ENCODE results near the gene ORM1.
"Not testable (repeated sequence)": the region's sequence is repeated elsewhere in the genome, so short reads cannot be mapped to it uniquely, and the experiment has no call there.

ORM1 gene

DNA sequence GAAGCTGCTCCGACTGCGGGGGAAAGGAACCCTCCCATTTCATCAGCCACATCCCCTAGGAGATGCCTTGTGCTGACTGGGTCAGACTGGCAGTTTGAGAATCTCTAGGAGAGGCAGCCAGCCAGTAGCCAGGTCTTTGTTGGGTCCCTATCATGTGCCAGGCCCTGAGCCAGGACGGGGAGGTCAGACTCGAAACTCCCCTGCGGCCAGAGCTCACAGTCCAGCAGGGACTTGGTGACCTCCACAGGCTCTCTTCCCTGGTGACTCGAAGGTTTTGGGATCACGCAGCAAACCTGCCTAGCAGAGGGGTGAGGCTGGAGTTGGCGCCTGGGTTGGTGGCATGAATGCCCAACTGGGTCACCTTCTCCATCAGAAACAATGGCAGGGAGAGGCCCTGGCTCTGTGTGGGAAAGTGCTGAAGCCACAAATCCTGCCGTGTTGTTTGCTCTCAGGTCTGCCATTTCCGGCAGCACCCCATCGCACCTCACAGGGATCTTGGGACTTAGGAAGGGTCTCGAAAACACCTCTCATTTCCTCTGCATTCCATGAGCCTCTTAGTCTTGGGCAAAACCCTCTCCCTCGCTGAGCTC lies 14.4 kb upstream of the ORM1 start:
- no peak for DNase-seq

DNA sequence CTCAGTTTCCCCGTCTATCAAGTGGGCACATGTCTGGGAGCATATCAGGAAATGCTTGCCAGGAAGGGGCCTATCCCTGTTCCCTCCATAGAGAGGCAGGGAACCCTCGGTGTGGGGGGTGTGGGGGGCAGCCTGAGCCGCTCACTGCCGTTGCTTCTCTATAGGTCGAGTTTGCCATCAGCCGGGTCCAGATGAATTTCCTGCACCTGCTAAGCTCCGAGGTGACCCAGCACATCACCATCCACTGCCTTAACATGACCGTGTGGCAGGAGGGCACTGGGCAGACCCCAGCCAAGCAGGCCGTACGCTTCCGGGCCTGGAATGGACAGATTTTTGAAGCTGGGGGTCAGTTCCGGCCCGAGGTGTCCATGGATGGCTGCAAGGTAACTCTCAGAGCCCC lies 13.8 kb upstream of the ORM1 start:
- DNase-seq: no peak

DNA sequence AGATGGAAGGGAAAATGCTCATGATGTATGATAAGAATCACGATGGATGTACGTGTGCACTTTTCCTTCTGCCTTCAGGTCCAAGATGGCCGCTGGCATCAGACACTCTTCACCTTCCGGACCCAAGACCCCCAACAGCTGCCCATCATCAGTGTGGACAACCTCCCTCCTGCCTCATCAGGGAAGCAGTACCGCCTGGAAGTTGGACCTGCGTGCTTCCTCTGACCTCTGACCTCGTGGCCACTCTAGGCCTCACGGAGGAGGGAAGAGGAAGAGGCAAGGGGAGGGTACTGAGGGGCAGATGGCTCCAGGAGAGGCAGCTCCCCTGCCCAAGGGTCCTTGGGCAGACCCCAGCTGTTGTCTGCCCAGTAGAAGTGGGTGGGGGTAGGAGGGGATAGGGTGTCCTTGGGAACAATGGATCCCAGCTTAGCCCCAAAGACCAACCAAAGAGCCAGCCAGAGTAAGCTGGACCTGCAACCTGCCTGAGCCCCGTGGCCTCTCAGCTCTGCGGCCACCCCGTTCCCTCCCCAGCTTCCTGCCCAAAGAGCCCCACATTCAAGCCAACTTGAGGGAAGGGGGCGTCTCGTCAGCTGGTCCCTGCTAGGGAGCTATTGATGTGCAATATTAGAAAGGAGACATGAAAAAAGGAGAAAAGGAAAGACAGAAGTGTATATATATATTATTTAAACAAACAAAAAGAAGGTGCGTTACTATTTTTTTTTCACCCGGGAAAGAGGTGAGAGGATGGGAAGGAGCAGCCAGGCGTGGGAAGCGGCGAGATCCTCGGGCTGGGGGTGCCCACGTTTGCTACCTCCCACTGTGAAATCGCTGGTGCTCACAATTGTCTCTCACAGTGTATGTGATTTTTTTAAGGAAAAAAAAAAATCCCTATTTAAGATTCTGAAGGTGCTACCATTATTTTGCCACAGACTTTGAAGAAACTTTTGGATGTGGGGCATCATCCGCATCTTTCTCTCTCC lies 12.1 kb upstream of the ORM1 start:
- no peak for DNase-seq

DNA sequence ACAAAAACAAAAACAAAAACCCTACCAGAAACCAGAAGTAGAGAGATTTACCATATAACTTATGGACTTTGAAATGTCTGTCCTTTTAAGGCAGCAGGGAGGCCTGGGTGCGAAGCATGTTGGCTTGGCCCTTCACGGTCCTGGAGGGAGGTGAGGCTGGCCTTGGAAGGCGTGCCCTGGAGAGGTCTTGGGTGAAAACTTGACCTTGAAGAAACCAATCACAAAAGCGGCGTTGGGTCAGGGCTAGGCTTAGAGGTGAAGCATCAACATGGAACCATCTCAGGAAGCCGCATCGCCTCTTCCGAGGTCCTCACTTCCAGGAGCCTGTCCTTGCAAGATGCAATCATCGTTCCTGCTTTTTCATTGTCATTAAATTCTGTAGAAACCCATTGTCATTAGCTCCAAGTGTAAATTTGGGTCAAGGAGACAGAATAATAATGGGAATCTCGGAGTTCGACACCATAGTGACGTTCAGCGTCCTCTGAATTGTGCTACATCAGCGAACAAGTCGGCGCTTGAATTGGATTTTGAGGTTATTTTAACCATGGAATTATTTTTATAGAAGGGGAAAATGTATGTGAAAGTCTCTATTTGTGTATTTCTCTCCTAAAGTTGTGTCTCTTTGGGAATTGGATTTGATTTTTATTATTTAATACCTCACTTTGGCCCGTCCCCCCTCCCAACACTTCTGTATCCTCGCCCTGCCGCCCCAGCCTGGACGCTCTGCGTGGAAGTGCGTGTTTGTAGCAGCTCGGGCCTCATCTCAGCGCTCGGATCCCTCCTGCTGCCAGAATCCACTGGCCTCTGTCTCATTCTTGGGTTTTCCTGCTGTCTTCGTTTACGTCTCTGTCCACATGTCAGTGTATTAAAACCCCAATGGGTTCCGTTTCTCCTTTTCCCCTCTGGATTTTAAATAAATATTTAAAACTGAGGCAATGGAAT lies 11.1 kb upstream of the ORM1 start:
- no peak for DNase-seq

DNA sequence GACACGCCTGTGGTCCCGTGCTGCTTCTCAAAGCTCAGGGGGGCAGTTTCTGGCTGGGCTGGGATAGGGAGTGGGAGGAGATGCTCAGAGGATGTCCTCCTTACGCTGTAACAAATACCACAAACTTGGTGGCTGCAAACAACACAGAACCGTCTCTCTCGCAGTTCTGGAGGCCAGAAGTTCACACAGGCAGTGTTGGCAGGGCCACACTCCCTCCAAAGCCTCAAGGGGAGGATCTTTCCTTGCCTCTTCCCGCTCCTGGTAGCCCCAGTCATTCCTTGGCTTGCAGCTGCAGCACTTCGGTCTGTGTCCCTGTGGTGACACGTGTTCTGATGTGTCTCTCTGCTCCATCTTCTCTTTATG lies 10.4 kb upstream of the ORM1 start:
- no peak for DNase-seq

DNA sequence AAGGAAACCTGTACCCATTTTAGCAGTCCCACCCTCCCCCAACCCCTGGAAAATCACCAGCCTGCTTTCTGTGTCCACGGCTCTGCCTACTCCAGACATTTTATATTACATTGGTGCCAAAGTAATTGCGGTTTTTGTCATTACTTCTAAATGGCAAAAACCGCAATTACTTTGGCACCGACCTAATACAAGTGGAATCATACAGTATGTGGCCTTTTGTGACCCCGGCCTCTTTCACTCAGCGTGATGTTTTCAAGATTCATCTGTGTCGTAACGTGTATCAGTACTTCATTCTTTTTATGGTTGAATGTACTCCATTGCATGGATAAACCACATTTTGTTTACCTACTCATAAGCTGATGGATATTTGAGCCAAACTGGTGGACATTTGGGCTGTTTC lies 9.7 kb upstream of the ORM1 start:
- no peak for DNase-seq

DNA sequence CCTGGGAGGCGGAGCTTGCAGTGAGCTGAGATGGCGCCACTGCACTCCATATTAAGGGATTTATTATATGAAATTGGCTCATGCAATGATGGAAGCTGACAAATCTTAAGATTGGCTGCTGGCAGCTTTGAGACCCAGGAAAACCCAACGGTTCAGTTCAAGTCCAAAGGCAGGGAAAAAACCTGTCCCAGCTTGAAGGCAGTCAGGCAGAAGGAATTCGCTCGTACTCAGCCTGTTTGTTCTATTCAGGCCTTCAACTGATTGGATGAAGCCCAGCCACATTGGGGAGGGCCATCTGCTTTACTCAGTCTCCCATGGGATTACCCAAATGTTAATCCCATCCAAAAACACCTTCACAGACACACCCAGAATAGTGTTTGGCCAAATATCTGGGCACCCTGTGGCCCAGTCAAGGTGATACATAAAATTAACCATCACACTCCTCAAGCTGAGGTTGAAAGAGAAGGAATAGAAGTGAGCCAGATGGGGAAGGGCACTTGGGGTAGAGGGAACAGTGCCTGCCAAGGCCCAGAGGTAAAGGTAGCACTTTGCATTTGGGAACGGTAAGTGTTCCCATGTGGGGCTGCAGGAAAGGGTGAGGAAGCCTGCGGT lies 8.5 kb upstream of the ORM1 start:
- no peak for DNase-seq

DNA sequence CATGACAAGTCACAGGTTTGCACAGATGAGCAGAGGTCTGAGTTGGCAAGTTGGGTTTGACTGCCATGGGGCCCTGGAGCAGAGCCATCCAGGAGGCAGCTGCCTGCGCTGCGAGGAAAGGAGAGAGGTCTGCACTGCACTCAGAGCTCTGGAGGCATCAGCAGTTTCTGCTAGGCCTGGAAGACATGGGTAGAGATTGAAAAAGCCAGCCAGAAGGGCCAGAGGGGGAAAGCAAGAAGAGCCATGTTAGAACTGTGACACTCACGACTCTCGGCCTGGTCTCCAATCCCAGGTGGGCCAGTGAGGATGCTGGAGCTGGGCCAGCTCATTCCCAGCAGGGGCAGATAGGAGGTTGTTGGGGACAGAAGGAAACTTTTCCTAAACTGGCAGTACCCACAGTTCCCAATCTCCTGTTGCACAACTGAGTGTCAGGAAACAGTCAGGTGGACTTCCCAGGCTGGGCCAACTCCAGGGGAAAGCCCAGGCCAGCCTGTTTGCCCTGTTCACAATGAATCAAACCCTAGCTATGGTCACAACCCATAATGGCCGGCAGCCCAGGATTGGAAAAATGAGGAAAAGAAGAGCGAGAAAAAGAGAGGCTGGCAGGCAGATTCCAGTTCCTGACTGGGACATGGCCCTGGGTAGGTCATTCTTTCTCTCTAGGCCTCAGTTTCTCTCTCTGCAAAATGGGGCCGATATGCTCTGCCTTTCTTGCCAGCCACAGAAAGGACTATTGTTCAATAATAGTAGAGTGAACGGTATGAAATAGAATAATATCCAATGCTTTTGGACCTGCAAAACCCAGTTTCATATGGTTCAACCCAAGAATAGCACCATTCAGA lies 7.8 kb upstream of the ORM1 start:
- DNase-seq: no peak

DNA sequence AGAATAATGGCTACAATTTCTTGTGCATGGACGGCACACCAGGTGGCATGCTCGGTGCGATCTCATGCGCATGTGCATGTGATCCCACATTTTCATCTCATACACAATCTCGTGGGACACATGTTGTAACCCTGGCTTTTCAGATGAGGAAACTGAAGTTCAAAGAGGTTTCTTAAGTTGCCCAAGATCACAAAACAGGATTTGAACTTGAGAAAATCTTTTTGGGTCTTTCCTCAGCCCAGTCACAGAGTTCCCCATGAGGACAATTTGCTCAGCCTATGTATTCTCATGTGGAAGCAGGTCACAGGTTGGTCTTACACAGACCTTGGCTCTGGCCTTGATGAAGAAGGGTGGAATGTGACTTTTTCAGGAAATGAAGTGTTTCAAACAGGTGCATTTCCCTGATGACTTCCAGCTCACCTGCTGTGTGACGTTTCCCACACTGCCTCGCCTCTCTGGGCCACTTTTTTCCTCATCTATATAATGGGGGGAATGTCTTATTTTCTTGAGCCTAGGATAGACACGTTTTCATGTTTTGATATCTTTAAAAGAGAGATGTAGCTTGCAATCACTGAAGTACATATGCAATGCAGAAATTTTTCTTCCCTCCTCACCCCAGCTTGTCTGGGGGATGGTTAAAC lies 7.1 kb upstream of the ORM1 start:
- DNase-seq: no peak

DNA sequence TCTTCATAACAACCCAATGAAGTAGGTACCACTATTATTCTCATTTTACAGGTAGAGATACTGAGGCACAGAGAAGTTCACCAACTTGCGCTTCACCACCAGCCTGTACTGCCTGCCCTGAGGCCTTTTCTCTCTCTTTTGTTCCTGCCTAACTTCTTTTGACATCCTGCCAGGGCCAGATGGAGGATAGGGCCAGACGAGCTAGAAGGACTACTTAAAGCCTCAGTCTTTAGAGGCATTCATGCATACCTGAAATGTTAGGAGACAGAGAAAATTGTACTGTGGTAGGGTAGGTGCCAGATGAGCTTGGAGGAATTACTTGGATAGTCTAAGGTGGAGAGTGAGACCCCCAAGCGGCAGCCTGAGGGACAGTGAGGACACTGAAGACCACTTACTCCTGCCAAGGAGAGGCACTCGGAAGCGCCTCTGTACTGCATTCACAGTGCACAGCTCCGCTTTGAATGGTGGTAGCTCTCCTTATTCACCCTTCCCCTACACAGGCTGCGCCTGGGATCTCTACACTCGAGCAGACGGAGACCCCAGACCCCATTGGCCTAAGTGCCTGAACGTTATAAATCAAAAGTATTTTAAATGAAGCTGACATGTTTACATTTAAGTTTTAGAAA lies 6.2 kb upstream of the ORM1 start:
- no peak for DNase-seq

DNA sequence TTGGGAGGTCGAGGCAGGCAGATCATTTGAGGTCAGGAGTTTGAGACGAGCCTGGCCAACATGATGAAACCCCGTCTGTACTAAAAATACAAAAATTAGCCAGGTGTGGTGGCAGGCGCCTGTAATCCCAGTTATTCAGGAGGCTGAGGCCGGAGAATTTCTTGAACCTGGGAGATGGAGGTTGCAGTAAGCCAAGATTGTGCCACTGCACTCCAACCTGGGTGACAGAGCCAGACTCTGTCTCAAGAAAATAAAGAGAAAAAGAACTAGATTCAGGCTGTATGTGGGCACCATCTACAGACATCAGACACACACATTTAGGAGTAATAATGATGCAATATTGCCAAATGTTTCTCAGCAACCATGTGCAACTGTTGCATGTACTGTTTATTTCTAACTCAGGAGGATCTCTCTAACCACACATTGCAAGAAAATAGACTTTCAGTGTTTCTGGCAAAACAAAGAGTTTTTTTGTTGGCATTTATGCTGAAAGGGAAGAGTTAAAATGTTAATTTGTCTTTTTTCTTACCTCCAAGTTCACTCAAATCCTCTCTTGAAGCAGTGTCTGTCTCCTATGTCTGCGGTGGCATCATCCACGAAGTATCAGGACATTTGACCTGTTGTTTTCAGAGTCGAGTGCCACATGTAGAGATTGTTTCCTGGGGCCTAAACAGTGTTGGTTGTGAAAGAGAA lies 5.1 kb upstream of the ORM1 start:
- no peak for DNase-seq

DNA sequence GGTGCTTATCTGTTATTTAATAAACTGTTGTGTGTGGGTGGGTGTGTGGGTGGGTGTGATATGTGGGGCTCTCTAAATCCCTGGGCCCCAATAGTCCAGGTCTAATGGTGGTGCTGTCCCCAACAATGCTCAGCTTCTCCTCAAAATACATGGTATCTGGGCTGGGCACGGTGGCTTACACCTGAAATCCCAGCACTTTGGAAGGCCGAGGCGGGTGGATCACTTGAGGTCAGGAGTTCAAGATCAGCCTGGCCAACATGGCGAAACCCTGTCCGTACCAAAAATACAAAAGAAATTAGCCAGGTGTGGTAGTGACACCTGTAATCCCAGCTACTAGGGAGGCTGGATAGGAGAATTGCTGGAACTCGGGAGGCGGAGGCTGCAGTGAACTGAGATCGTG lies 4.5 kb upstream of the ORM1 start:
- no peak for DNase-seq

DNA sequence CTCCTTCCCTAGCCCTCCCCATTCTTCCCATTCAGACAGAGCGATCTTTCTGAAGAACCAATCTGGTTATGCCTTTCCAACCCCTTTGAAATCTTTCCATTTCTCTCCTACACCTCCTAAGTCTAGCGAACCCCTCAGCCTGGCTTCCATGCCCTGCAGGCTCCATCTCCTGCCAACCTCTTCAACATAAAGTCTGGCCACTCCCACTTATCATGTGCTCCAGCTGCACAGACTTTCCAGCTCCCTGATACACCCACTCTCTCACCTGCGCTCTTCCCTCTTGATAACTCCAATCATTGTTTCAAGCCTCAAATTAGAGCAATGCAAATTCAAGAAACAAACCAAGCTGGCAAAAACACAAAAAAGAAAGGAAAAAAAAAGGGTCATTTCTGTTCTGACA lies 3.8 kb upstream of the ORM1 start:
- DNase-seq: no peak

DNA sequence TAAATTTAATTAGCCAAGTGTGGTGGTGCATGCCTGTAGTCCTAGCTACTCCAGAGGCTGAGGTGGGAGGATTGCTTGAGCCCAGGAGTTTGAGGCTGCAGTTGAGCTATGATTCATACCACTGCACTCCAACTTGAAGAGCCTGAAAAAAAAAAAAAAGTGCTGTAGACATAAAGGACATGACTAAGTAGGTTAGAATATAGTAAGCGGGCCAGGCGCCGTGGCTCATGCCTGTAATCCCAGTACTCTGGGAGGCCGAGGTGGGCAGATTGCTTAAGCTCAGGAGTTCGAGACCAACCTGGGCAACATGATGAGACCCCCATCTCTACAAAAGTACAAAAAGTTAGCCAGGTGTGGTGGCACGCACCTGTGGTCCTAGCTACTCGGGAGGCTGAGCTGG lies 2.2 kb upstream of the ORM1 start:
- DNase-seq: not testable (repeated sequence)

DNA sequence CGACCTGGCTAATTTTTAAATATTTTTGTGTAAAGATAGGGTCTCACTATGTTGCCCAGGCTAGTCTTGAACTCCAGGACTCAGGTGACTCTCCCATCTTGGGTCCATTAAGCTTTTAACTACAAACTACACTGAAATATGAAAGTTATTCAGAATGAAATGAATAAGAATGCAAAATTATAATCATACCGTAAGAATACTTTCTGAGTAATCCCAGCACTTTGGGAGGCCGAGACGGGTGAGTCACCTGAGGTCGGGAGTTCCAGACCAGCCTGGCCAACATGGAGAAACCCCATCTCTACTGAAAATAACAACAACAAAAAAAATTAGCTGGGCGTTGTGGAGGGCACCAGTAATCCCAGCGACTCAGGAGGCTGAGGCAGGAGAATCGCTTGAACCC lies 1.1 kb upstream of the ORM1 start:
- DNase-seq: no peak

DNA sequence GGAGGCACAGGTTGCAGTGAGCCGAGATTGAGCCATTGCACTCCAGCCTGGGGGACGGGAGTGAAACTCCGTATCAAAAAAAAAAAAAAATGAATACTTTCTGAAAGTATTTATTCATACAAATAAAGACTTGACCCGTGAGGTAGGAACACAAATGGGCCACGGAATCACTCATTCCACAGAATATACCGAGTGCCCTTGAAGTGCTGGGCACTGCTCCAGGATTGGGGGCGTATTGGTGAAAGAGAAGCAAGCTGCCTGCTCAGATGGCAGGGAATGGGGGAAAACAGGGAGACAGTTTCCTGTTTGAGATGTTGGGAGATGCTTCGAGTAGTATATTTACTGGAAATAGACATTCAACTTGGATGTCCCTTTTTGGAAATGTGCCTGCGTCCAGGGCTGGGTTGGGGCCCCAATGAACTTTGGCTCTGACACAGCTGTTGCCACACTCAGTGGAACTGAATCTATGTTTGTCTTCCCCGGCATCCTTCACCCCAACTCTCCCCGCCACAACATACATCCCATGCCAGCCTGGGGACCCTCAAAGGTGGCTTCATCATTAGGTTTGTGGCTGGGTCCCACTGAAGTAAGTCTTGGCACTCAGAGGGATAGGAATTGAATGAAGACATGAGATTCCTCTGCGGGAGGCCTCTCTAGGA lies 609 bp upstream of the ORM1 start:
- not testable (repeated sequence) for DNase-seq

DNA sequence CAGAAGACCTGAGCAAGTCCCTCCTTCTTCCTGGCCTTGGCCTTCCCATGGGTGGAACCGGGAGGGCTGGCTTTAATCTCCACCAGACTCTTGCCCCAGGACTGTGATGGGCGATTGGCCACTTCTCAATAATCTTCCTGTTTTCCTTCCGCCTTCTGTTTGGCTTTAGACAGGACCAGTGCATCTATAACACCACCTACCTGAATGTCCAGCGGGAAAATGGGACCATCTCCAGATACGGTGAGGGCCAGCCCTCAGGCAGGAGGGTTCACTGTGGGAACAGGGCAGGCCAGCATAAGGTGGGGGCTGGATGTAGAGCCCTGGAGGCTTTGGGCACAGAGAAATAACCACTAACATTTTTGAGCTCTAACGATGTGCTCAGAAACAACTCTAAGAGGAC lies 951 bp downstream of the ORM1 start:
- not testable (repeated sequence) for DNase-seq

DNA sequence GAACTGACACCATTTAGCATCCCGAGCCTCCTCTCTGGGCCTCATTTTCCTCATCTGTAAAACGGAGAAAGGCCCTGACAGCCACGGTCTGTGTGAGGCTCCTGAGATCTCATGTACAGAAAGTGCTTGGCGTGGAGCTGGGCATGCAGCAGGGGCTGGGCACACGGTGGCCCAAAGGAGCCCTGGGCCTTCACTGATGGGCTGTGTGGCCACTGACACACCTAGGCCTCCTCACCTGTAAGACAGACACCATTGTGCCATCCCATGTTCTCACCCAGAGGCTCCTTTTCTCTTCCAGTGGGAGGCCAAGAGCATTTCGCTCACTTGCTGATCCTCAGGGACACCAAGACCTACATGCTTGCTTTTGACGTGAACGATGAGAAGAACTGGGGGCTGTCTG lies 1.6 kb downstream of the ORM1 start:
- no peak for DNase-seq

DNA sequence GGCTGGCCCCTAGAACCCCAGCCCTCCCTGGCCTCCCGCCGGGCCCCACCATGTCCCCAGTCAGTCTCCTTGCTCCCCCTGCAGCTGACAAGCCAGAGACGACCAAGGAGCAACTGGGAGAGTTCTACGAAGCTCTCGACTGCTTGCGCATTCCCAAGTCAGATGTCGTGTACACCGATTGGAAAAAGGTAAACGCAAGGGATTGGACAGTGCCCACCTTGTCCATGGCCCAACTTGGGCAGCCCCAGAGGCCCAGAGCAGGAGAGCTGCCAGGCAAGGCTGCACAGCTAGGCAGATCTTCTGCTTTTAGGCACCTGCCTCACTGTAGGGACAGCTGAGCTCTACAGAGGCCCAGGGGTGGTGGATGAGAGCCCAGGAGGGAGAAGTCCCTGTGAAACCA lies 2.1 kb downstream of the ORM1 start:
- not testable (repeated sequence) for DNase-seq

All from cortex of kidney (tissue), 1 donor.